IPS-20b (cell line): ENCODE measurements around the gene NCBP3.

Experiments used
- H3K27ac ChIP-seq: one replicate; pipeline ENCODE4 v1.5.1; 2013; ENCODE audit warnings: low read length
- H3K27me3 ChIP-seq: 2 replicates; pipeline ENCODE4 v1.6.1; 2013; ENCODE audit warnings: mild to moderate bottlenecking, low read length, inconsistent platforms; ENCODE audit not compliant: insufficient read depth
- H3K36me3 ChIP-seq: 2 replicates; pipeline ENCODE4 v1.6.1; 2013; ENCODE audit warnings: low read depth, mild to moderate bottlenecking, inconsistent platforms, low read length, moderate library complexity; ENCODE audit not compliant: insufficient read depth
- H3K4me1 ChIP-seq: 2 replicates; pipeline ENCODE4 v1.6.1; 2013; ENCODE audit warnings: mild to moderate bottlenecking, control low read depth, inconsistent platforms, low read length, moderate library complexity; ENCODE audit not compliant: insufficient read depth
- H3K4me3 ChIP-seq: 2 replicates; pipeline ENCODE4 v1.5.1; 2013; ENCODE audit warnings: mild to moderate bottlenecking, low read length, inconsistent platforms
- H3K9ac ChIP-seq: 2 replicates; pipeline ENCODE4 v1.6.1; 2013; ENCODE audit warnings: low read depth, mild to moderate bottlenecking, inconsistent platforms, low read length, moderate library complexity
- H3K9me3 ChIP-seq: 2 replicates; pipeline ENCODE4 v1.6.1; 2013; ENCODE audit warnings: mild to moderate bottlenecking, low read depth, low read length, inconsistent platforms; ENCODE audit not compliant: insufficient read depth

Gene NCBP3

DNA sequence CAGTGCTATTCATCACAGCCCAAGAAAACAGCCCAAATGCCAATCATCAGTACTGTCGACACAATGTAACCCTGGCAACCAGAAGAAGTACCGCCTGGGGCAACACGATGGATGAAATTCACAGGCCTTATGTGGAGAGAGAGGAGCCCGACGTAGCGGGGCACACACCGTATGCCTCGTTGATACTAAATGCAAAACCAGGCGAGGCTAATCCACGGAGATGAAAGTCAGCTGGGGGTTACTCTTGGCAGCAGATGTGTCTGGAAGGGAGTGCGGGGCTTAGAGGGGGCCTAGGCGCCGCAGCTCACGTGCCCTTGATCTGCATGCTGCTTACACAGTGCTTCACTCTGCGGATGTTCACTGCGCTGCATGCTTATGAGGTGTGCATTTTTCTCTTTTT, 74.9 kb downstream of the NCBP3 start:
- Histone ChIP-seq H3K4me1 (no peaks in the 10 kb centered on the region), H3K4me3 (no peak overlapping the region), H3K9ac (no peak overlapping the region), H3K36me3 (no peaks in the 10 kb centered on the region), H3K27ac (no peak overlapping the region), H3K27me3 (no peaks in the 10 kb centered on the region), H3K9me3 (no peaks in the 10 kb centered on the region)

DNA sequence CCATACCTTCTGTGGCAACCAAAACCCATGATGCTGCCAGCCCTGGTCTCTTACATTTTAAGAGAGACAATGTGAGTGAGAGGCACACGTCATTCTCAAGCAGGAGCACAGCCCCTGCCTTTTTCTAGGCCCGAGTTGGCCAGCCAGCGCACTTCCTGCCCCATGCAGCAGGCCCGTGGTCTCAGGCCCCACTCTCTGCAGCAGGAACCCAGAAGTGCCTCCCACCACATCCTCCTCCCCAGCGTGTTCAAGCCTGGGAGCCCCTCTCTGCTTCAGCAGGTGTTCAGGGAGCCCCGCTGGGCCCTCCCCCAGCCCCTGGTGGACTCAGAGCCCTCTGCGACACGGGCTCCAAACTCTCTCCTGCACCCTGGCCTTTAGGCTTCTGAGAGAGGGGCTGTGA, 75.6 kb downstream of the NCBP3 start:
- no peaks in the 10 kb centered on the region for H3K36me3 ChIP-seq
- H3K9me3 ChIP-seq: no peaks in the 10 kb centered on the region
- no peak overlapping the region for H3K4me3 ChIP-seq
- no peaks in the 10 kb centered on the region for H3K4me1 ChIP-seq
- H3K27me3 ChIP-seq: no peaks in the 10 kb centered on the region
- H3K27ac ChIP-seq: no peak overlapping the region
- H3K9ac ChIP-seq: no peak overlapping the region

DNA sequence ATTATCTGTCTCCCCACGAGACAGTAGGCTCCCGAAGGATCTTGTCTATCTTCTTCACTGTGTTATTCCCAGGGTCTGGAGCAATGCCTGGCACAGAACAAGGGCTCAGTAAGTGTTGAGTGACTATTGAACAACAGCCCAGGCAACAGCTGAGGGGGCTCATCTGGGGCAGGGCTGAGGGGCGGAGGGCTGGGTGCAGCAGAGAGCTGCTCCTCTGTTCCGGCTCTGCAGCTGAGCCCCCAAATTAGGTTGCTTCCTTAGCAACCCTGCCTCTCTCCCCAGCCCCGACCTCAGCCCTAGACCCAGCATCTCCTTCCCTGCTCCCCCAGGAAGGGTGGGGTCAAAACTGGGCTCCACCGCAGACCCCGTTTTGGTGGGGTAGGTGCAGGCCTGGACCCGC, 77.3 kb downstream of the NCBP3 start:
- H3K9me3 ChIP-seq: no peaks in the 10 kb centered on the region
- no peak overlapping the region for H3K4me3 ChIP-seq
- no peaks in the 10 kb centered on the region for H3K4me1 ChIP-seq
- no peaks in the 10 kb centered on the region for H3K36me3 ChIP-seq
- H3K27me3 ChIP-seq: no peaks in the 10 kb centered on the region
- no peak overlapping the region for H3K9ac ChIP-seq
- no peak overlapping the region for H3K27ac ChIP-seq

DNA sequence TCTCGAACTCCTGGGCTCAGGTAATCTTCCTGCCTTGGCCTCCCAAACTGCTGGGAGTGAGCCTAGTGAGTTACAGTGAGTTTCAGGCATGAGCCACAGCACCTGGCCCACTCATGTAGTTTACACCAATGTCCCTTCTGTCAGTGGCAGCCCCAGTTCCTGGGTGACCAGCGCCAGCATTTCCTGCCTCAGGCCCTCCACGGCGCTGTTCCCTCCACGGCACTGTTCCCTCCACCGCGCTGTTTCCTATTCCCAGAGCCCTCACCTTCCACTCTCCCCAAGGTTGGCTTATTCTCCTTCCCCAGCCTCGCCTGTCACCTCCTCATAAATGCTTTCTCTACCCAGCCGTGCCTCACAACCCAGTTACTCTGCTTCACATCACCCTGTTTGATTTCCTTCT, 77.7 kb downstream of the NCBP3 start:
- Histone ChIP-seq H3K27ac (no peak overlapping the region), H3K27me3 (no peaks in the 10 kb centered on the region), H3K9ac (no peak overlapping the region), H3K4me1 (no peaks in the 10 kb centered on the region), H3K9me3 (no peaks in the 10 kb centered on the region), H3K4me3 (no peak overlapping the region), H3K36me3 (no peaks in the 10 kb centered on the region)

DNA sequence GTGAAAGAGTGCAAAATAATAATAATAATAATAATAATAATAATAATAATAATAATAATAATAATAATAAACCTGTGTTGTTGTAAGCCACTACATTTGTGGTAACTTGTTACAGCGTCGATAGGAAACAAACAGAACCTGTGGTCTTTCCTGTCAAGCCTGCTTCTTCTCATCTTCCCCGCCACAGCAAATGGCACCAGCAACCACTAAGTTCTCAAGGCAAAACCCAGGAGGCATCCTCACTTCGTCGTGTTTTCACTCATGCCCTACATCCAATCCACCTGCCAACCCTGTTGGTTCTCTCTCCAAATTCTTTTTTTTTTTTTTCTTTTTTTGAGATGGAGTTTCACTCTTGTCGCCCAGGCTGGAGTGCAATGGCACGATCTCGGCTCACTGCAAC, 79.3 kb downstream of the NCBP3 start:
- Histone ChIP-seq H3K27me3 (no peaks in the 10 kb centered on the region), H3K9me3 (no peaks in the 10 kb centered on the region), H3K36me3 (no peaks in the 10 kb centered on the region), H3K4me1 (no peaks in the 10 kb centered on the region), H3K4me3 (no peak overlapping the region), H3K27ac (no peak overlapping the region), H3K9ac (no peak overlapping the region)

DNA sequence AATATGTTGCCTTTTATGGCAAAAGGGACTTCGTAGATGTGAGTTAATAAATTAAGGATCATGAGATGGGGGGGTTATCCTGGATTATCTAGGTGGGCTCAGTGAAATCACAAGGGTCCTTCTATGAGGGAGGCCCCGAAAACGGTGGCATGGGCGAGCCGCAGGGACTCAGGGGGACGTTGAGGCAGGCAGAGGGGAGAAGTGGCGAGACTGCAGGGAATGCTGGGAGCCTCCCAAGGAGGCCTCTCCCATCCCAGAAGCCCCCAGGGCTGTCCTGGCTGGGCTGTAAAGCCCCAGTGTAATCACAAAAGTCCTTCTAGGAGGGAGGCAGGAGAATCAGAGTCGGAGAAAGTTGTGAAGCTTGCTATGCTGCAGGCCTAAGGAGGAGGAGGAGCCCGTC, 80.1 kb downstream of the NCBP3 start:
- Histone ChIP-seq H3K9me3 (no peaks in the 10 kb centered on the region), H3K4me3 (no peak overlapping the region), H3K9ac (no peak overlapping the region), H3K4me1 (no peaks in the 10 kb centered on the region), H3K27ac (no peak overlapping the region), H3K27me3 (no peaks in the 10 kb centered on the region), H3K36me3 (no peaks in the 10 kb centered on the region)

DNA sequence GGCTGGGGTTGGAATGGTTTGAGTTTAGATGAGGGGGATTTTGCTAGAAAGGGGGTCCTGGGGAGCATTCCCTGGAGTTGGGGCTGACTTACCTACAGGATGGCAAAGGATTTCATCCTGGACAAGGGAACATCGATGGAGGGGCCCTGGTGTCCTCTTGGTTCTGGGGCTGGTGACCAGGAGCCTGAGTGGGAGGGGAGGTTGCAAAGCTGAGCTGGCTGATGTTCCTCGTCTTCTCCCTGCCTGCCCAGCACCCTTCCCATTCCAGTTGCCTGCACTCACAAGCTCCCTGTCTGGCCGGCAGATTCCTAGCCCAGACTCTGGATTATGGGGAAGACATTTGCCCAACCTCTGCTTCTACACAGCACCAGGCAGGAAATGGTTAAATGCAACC, 82.3 kb downstream of the NCBP3 start:
- no peaks in the 10 kb centered on the region for H3K27me3 ChIP-seq
- H3K4me3 ChIP-seq: no peak overlapping the region
- no peak overlapping the region for H3K27ac ChIP-seq
- no peak overlapping the region for H3K9ac ChIP-seq
- no peaks in the 10 kb centered on the region; the same call in 1 of the 2 replicates for H3K9me3 ChIP-seq
- no peaks in the 10 kb centered on the region for H3K4me1 ChIP-seq
- H3K36me3 ChIP-seq: no peaks in the 10 kb centered on the region

DNA sequence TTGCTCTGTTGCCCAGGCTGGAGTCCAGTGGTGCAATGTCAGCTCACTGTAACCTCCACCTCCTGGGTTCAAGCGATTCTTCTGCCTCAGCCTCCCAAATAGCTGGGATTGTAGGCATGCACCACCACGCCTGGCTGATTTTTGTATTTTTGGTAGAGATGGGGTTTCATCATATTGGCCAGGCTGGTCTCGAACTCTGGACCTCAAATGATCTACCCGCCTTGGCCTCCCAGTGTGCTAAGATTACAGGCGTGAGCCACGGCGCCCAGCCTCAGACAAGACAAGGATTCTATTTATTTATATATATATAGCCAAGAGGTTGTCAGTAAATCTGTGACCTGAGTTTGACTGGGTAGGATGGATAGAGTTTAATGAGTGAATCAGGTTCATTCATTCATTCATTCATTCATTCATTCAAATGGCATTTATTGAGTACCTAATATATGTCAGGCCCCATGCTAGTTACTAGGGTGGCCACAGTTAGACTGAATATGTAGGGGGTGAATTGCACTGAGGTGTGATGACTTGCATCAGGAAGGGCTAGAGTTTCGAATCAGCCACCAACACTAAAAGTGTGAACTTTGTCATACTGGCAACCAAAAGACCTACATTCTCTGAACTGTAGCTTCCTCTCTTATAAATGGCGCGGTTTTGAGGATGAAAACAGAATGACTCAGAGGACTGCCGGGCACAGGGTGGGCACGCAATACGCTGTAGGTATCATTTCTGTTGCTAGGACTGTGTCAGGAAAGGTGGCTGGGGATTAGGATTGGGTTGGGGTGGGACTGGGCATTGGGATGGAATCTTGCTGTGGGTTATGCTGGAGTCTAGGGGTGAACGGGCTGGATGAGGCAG, 82.9 kb downstream of the NCBP3 start:
- H3K4me3 ChIP-seq: no peak overlapping the region
- H3K9ac ChIP-seq: no peak overlapping the region
- H3K9me3 ChIP-seq: no peaks in the 10 kb centered on the region; the same call in 1 of the 2 replicates

DNA sequence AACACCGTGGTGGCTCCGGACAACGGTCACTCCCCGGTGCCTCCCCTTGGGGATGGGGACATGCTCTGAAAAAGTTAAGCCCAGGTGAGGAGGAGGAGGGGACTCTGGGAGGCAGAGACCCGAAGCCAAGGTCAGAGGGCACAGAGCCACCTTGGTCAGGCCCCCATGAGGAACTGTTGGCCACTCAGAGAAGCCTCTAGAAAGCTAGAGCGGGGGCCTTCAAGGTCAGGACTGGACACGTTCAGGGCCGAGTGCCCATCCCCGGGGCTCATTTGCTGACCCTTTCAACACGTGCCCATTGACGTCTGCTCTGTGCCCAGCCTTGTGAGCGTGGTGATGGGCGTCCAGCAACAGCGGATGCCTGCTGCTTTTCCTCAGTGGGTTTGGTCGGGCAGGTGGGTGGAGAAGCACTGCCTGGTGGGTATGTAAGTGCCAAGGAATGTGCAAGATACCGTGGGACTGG, 84.1 kb downstream of the NCBP3 start:
- no peaks in the 10 kb centered on the region; the same call in 1 of the 2 replicates for H3K9me3 ChIP-seq
- no peak overlapping the region for H3K4me3 ChIP-seq
- H3K4me1 ChIP-seq: no peaks in the 10 kb centered on the region
- no peaks in the 10 kb centered on the region for H3K27me3 ChIP-seq
- H3K27ac ChIP-seq: no peak overlapping the region
- no peak overlapping the region for H3K9ac ChIP-seq
- no peaks in the 10 kb centered on the region for H3K36me3 ChIP-seq

More for the DNA sequence above, 82.9 kb downstream of the NCBP3 start:
- Histone ChIP-seq H3K27me3 (no peaks in the 10 kb centered on the region), H3K27ac (no peak overlapping the region), H3K4me1 (no peaks in the 10 kb centered on the region), H3K36me3 (no peaks in the 10 kb centered on the region)

DNA sequence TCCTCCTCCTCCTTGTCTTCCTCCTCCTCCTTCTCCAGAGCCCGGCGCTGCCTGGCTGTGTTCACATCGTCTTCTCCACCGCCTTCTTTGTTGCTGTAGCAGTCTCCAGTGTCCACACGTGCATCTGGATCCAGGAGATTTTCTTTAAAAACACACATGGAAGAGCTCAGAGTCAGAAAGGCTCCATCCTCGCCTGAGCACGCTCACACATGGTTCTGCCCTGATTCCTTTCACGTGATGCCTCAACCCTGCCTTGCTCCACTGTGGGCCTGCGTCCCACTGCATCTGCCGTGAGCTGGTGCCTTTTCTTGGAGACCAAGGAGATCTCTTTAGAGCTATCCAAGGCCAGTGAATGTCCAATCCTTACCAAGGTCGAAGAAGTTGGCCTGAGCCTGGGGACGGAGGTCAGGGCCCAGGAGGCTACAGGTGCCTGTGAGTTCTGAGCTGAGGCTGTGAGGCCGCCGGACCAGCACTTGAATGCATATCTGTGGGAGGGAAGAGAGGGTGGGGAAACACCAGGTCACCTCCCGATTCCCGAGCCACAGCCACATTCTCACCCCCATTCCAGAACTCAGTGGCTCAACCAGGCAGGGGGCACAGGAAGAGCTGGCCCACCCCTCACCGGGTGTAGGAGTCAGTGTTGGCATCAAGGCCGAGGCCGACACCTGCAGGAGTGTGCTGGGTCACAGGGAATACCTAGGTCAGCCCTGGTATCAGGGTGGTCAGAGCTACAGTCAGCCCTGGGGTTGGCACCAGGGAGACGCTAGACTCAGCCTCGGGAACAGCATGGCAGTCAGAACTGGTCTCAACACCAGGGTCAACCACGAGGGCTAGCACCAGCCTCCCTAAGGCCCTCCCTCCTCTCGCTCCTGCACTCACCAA, 84.8 kb downstream of the NCBP3 start:
- H3K9me3 ChIP-seq: no peaks in the 10 kb centered on the region; the same call in 1 of the 2 replicates
- H3K4me1 ChIP-seq: no peaks in the 10 kb centered on the region
- no peaks in the 10 kb centered on the region for H3K36me3 ChIP-seq
- no peaks in the 10 kb centered on the region for H3K27me3 ChIP-seq
- H3K9ac ChIP-seq: no peak overlapping the region
- no peak overlapping the region for H3K27ac ChIP-seq
- H3K4me3 ChIP-seq: no peak overlapping the region

DNA sequence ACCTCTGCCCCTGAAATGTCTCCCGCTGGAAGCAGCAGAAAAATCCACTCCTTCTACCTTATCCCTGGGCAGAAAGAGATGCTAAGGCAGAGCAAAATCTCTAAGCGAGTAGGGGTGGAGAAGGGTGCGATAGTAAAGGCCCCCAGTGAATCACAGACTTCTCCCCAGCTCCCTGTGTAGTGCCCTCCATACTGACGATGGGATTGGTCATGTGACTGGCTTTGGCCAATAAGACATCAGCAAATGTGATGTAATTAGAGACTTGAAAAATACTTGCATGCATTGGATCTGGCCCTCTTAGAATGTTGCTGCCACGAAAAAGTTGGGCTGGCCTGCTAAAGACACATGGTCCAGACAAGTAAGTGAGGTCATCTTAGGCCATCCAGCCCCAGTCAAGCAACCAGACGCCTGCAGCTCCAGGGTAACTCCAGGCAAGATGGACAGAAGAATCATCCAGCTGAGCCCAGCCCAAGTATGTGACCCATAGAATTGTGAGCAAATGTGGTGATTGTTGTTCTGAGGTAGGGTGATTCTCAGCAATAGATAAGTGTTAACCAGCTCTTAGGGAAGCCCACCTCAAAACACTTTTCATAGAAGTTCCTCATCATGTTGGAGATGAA, 86.3 kb downstream of the NCBP3 start:
- Histone ChIP-seq H3K9ac (no peak overlapping the region), H3K4me1 (no peaks in the 10 kb centered on the region), H3K36me3 (no peaks in the 10 kb centered on the region), H3K9me3 (no peaks in the 10 kb centered on the region; the same call in 1 of the 2 replicates), H3K4me3 (no peak overlapping the region), H3K27ac (no peak overlapping the region), H3K27me3 (no peaks in the 10 kb centered on the region)
